ACC112 (cell line): Measurements from ENCODE around the gene DLL4.

Source experiments
- H2AFZ ChIP-seq: fragments of 200-600 bp; sonication (generic); one replicate; pipeline ENCODE4 v1.6.0; 2017; ENCODE audit warnings: antibody characterized with exemption, low read length; ENCODE audit not compliant: unreplicated experiment
- H3K27ac ChIP-seq: fragments of 200-600 bp; sonication (generic); 2 replicates; pipeline ENCODE4 v1.5.1; 2014; ENCODE audit warnings: low read depth, mild to moderate bottlenecking, antibody characterized with exemption, low read length, moderate library complexity
- H3K27me3 ChIP-seq: fragments of 200-600 bp; sonication (generic); 2 replicates; pipeline ENCODE4 v1.6.1; 2014; ENCODE audit warnings: mild to moderate bottlenecking, antibody characterized with exemption, low read length, moderate library complexity, mixed read lengths; ENCODE audit not compliant: insufficient read depth
- H3K36me3 ChIP-seq: fragments of 200-600 bp; sonication (generic); 2 replicates; pipeline ENCODE4 v1.6.1; 2016; ENCODE audit warnings: mild to moderate bottlenecking, antibody characterized with exemption, low read length, moderate library complexity, mixed read lengths; ENCODE audit not compliant: insufficient read depth
- H3K4me1 ChIP-seq: fragments of 200-600 bp; sonication (generic); one replicate; pipeline ENCODE4 v1.6.1; 2016; ENCODE audit warnings: low read length, mixed read lengths; ENCODE audit not compliant: insufficient read depth, unreplicated experiment, control insufficient read depth
- H3K4me3 ChIP-seq: fragments of 200-600 bp; sonication (generic); 2 replicates; pipeline ENCODE4 v1.5.1; 2014; ENCODE audit warnings: mild to moderate bottlenecking, low read depth, low read length
- H3K79me2 ChIP-seq: fragments of 200-600 bp; sonication (generic); one replicate; pipeline ENCODE4 v1.6.0; 2016; ENCODE audit warnings: low read length; ENCODE audit not compliant: control insufficient read depth, unreplicated experiment, insufficient read depth

The DLL4 gene

GRCh38 chr15:40936709-40937666, 7.8 kb downstream of the DLL4 start:
- peaks cover 22% of the 10 kb centered on the region for H3K4me1 ChIP-seq
- H3K27me3 ChIP-seq: no peaks in the 10 kb centered on the region
- no peaks in the 10 kb centered on the region for H3K79me2 ChIP-seq
- H2AFZ ChIP-seq: no peak overlapping the region
- H3K4me3 ChIP-seq: no peak overlapping the region
- no peak overlapping the region for H3K27ac ChIP-seq
- no peaks in the 10 kb centered on the region for H3K36me3 ChIP-seq

GRCh38 chr15:40937762-40938535, 8.8 kb downstream of the DLL4 start:
- Histone ChIP-seq H3K4me1 (peaks cover 31% of the 10 kb centered on the region), H2AFZ (no peak overlapping the region), H3K27ac (no peak overlapping the region), H3K36me3 (no peaks in the 10 kb centered on the region), H3K4me3 (no peak overlapping the region), H3K79me2 (no peaks in the 10 kb centered on the region), H3K27me3 (no peaks in the 10 kb centered on the region)

DNA sequence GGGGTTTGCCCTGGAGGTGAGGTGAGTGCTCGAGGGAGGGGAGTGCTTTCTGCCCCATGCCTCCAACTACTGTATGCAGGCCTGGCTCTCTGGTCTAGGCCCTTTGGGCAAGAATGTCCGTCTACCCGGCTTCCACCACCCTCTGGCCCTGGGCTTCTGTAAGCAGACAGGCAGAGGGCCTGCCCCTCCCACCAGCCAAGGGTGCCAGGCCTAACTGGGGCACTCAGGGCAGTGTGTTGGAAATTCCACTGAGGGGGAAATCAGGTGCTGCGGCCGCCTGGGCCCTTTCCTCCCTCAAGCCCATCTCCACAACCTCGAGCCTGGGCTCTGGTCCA, 9.4 kb downstream of the DLL4 start:
- Histone ChIP-seq H3K79me2 (peaks cover 2% of the 10 kb centered on the region), H3K36me3 (no peaks in the 10 kb centered on the region), H2AFZ (no peak overlapping the region), H3K27ac (no peak overlapping the region), H3K4me1 (peaks cover 33% of the 10 kb centered on the region), H3K27me3 (no peaks in the 10 kb centered on the region), H3K4me3 (no peak overlapping the region)

GRCh38 chr15:40940296-40940801, 11.2 kb downstream of the DLL4 start:
- Histone ChIP-seq H3K27ac (no peak overlapping the region), H3K4me1 (peaks cover 33% of the 10 kb centered on the region)

DNA sequence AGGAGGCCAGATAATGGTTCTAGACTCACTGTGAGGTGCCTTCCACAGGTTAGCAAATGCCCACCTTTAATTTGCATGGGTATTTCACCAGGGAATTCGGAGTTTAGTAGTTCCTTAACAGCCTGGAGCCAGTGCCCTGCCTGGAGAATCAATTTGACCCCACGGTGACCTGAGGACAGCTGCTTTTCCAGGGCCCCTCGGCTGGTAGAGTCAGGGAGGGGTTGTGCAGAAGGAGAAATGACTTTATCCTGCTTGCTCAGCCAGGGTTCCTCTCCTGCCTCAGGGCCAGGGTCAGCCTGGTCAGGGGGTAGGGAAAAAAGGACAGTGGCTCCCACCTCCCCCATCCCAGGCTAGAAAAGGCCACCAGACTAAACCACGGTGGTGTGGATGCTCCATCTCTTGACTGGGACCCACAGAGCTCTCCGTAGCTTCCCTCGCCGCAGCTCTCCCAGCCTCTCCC, 12.0 kb downstream of the DLL4 start:
- Histone ChIP-seq H2AFZ (no peak overlapping the region), H3K4me3 (peak overlapping the region; percentile 77), H3K27me3 (no peaks in the 10 kb centered on the region), H3K4me1 (peaks cover 33% of the 10 kb centered on the region), H3K36me3 (no peaks in the 10 kb centered on the region), H3K79me2 (peaks cover 2% of the 10 kb centered on the region), H3K27ac (no peak overlapping the region)

More at GRCh38 chr15:40940296-40940801, 11.2 kb downstream of the DLL4 start:
- Histone ChIP-seq H3K79me2 (peaks cover 2% of the 10 kb centered on the region), H3K4me3 (no peak overlapping the region), H3K36me3 (no peaks in the 10 kb centered on the region), H3K27me3 (no peaks in the 10 kb centered on the region), H2AFZ (no peak overlapping the region)

DNA sequence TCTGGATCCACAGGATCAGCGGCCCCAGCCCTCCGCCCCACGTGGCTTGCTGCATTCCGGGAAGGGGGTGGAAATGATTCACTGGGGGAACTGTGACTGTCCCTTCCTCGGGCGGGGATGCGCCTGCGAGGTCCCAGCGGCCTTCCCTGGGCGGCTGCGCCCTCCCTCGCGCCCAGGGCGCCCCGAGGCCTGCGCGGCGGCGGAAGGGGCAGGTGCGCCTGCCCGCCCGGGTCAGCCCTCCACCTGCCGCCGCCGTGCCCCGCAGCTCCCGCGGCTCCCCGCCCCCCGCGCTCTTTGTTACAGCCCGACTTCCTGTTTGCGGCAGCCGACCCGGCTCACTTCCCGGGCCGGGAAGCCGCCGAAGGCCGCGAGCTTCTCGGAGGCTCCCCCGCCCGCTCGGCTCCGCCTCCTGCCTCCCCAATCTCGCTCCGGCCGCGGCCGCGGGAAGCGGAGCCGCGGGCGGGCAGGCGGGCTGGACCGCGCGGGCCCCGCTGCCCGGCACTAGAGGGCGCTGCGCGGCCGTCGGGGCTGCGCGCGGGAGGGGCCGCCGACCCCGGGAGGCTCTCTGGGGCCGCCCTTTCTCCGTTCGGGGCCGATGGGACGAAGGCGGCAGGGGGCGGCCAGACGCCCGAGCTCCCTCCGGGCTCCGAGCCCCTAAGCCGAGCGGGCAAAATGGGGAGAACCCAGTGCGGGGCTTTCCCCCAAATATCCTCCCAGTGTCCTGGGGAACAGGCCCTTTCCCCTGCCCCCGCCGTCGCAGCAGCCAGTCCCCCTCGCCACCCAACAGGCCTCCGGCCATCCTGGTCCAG, 12.6 kb downstream of the DLL4 start:
- Histone ChIP-seq H3K4me1 (peaks cover 32% of the 10 kb centered on the region), H3K27ac (peak overlapping the region; percentile 34; the same call in 1 of the 2 replicates), H3K79me2 (peaks cover 2% of the 10 kb centered on the region), H3K36me3 (no peaks in the 10 kb centered on the region), H2AFZ (peak overlapping the region; percentile 92), H3K27me3 (no peaks in the 10 kb centered on the region), H3K4me3 (peak overlapping the region; percentile 77)

DNA sequence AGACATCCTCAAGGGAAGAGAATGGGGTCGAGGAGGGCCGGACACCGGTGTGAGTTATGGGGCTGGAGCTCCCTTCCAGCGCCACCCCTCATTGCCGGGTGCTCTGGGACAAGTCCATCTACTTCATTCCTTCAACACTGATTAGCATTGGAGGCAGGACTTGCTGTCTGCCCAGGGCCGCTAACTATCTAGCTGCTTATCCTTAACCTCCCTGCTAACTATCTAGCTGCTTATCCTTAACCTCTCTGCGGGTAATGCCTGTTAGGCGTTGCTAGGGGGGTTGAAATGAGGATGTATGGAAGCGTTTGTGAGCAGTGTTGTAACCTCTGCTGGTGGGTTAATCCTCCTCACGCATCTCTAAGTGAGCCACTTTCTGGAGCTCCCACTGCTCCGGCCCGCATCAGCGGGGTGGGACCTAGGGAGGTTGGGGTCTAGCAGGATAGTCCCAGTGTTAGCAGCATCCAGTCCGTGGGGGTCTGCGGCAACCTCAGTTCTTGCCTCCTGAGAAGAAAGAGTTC, 13.3 kb downstream of the DLL4 start:
- no peaks in the 10 kb centered on the region for H3K27me3 ChIP-seq
- peak overlapping the region; percentile 92 for H2AFZ ChIP-seq
- H3K36me3 ChIP-seq: no peaks in the 10 kb centered on the region
- H3K4me1 ChIP-seq: peaks cover 25% of the 10 kb centered on the region
- peak overlapping the region; percentile 77 for H3K4me3 ChIP-seq
- H3K27ac ChIP-seq: peak overlapping the region; percentile 8; the same call in 1 of the 2 replicates
- peaks cover 2% of the 10 kb centered on the region for H3K79me2 ChIP-seq

DNA sequence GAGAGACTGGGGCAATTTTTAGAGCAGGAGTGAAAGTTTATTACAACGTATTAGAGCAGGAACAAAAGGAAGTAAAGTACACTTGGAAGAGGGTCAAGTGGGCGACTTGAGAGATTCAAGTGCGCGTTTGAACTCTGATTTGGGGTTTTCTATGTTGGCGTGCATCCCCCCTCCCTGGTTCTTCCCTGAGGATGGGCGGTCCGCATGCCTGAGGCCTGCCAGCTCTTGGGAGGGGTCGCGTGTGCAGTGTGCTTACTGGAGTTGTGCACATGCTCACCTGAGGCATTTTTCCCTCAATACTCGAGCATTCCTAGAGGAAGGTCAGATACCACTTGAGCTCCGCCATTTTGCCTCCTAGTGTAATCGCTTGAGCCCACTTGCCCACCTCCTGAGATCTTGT, 13.7 kb downstream of the DLL4 start:
- peaks cover 2% of the 10 kb centered on the region for H3K79me2 ChIP-seq
- no peaks in the 10 kb centered on the region for H3K36me3 ChIP-seq
- H2AFZ ChIP-seq: peak overlapping the region; percentile 92
- no peaks in the 10 kb centered on the region for H3K27me3 ChIP-seq
- peak overlapping the region; percentile 77 for H3K4me3 ChIP-seq
- H3K4me1 ChIP-seq: peaks cover 20% of the 10 kb centered on the region
- no peak overlapping the region for H3K27ac ChIP-seq

GRCh38 chr15:40943764-40944365, 14.7 kb downstream of the DLL4 start:
- peaks cover 19% of the 10 kb centered on the region for H3K4me1 ChIP-seq
- no peak overlapping the region for H3K4me3 ChIP-seq
- H3K79me2 ChIP-seq: peaks cover 2% of the 10 kb centered on the region
- H3K36me3 ChIP-seq: no peaks in the 10 kb centered on the region
- no peaks in the 10 kb centered on the region for H3K27me3 ChIP-seq
- no peak overlapping the region for H2AFZ ChIP-seq
- H3K27ac ChIP-seq: no peak overlapping the region
